ENCODE results near the gene LCE1D.

LCE1D gene

GRCh38 chr1:152761609-152762213 is 34.8 kb upstream of the LCE1D start:
- FAIRE-seq: no peak
- TF ChIP-seq POLR2AphosphoS5 (IDR thresholded peaks at IDR 0.05; ENCODE audit: low read depth, low read length) (no peak), SPI1 (IDR thresholded peaks at IDR 0.05; ENCODE audit: low read depth, low read length) (no peak), POU2F2 (IDR thresholded peaks at IDR 0.05; ENCODE audit: low read depth, low read length) (no peak)
- DNase-seq (ENCODE audit: insufficient read length, low spot score): no peak

- DNase-seq (ENCODE audit: insufficient read length, low spot score) (no peak), FAIRE-seq (no peak)
- TF ChIP-seq PAX5 (IDR thresholded peaks at IDR 0.05; ENCODE audit: insufficient read depth, low read length, severe bottlenecking) (no peak), POLR2AphosphoS5 (IDR thresholded peaks at IDR 0.05; ENCODE audit: low read depth, low read length) (no peak), POU2F2 (IDR thresholded peaks at IDR 0.05; ENCODE audit: low read depth, low read length) (no peak), TAF1 (IDR thresholded peaks at IDR 0.05; ENCODE audit: low read depth, low read length) (no peak), SPI1 (IDR thresholded peaks at IDR 0.05; ENCODE audit: low read depth, low read length) (no peak), POLR2A (IDR thresholded peaks at IDR 0.05; ENCODE audit: low read depth, low read length) (no peak)
Measured at GRCh38 chr1:152768847-152769533, 27.5 kb upstream of the LCE1D start.

DNA sequence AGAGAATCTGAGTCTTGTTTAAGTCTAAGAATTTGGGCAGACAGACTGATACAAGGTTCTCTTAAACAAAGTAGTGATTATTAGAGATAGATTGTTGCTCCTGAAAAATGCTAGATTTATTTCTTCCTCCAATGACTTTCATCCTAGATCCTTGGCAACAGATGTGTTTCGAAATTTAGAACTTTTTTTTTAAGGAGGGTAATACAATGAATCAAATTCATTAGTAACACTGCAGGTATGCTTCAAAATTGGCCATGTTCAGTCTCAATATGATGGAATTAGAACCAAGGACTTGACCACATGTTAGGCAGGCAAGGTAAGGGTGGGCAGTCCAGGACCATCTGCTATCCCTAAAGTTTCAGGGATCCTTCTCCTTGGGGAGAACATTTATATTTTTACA is 26.1 kb upstream of the LCE1D start:
- DNase-seq (ENCODE audit: insufficient read length, low spot score): no peak
- FAIRE-seq: no peak
- TF ChIP-seq POU2F2 (IDR thresholded peaks at IDR 0.05; ENCODE audit: low read depth, low read length): no peak
- TF ChIP-seq TAF1 (IDR thresholded peaks at IDR 0.05; ENCODE audit: low read depth, low read length): no peak
- TF ChIP-seq PAX5 (IDR thresholded peaks at IDR 0.05; ENCODE audit: insufficient read depth, low read length, severe bottlenecking): no peak
- no peak for TF ChIP-seq SPI1 (IDR thresholded peaks at IDR 0.05; ENCODE audit: low read depth, low read length)
- TF ChIP-seq POLR2A (IDR thresholded peaks at IDR 0.05; ENCODE audit: low read depth, low read length): no peak
- TF ChIP-seq POLR2AphosphoS5 (IDR thresholded peaks at IDR 0.05; ENCODE audit: low read depth, low read length): no peak

GRCh38 chr1:152774875-152775274 is 21.6 kb upstream of the LCE1D start, which contains the start of gene LCE1F:
Gene LCE1F, plus strand, starts transcription at chr1:152775140. Its CDS starts 1,232 bp downstream, at chr1:152776372.
- no peak for DNase-seq (ENCODE audit: insufficient read length, low spot score)
- FAIRE-seq: no peak
- TF ChIP-seq POLR2AphosphoS5 (IDR thresholded peaks at IDR 0.05; ENCODE audit: low read depth, low read length): no peak
- no peak for TF ChIP-seq TAF1 (IDR thresholded peaks at IDR 0.05; ENCODE audit: low read depth, low read length)
- TF ChIP-seq POLR2A (IDR thresholded peaks at IDR 0.05; ENCODE audit: low read depth, low read length): no peak
- no peak for TF ChIP-seq SPI1 (IDR thresholded peaks at IDR 0.05; ENCODE audit: low read depth, low read length)
- no peak for TF ChIP-seq POU2F2 (IDR thresholded peaks at IDR 0.05; ENCODE audit: low read depth, low read length)
- TF ChIP-seq PAX5 (IDR thresholded peaks at IDR 0.05; ENCODE audit: insufficient read depth, low read length, severe bottlenecking): no peak

DNA sequence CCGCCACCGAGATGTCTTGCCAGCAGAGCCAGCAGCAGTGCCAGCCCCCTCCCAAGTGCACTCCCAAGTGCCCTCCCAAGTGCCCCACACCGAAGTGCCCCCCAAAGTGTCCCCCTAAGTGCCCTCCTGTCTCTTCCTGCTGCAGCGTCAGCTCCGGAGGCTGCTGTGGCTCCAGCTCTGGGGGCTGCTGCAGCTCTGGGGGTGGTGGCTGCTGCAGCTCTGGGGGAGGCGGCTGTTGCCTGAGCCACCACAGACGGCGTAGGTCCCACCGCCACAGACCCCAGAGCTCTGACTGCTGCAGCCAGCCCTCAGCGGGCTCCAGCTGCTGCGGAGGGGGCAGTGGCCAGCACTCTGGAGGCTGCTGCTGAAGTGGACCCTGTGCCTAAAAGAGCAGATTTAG is 20.2 kb upstream of the LCE1D start:
- no peak for FAIRE-seq
- no peak for DNase-seq (ENCODE audit: insufficient read length, low spot score)
- no peak for TF ChIP-seq PAX5 (IDR thresholded peaks at IDR 0.05; ENCODE audit: insufficient read depth, low read length, severe bottlenecking)
- no peak for TF ChIP-seq POU2F2 (IDR thresholded peaks at IDR 0.05; ENCODE audit: low read depth, low read length)
- TF ChIP-seq SPI1 (IDR thresholded peaks at IDR 0.05; ENCODE audit: low read depth, low read length): no peak
- no peak for TF ChIP-seq POLR2A (IDR thresholded peaks at IDR 0.05; ENCODE audit: low read depth, low read length)
- TF ChIP-seq TAF1 (IDR thresholded peaks at IDR 0.05; ENCODE audit: low read depth, low read length): no peak
- no peak for TF ChIP-seq POLR2AphosphoS5 (IDR thresholded peaks at IDR 0.05; ENCODE audit: low read depth, low read length)

GRCh38 chr1:152777510-152778137 is 18.9 kb upstream of the LCE1D start:
- DNase-seq (ENCODE audit: insufficient read length, low spot score) (no peak), FAIRE-seq (no peak)
- TF ChIP-seq POU2F2 (IDR thresholded peaks at IDR 0.05; ENCODE audit: low read depth, low read length) (no peak), SPI1 (IDR thresholded peaks at IDR 0.05; ENCODE audit: low read depth, low read length) (no peak), PAX5 (IDR thresholded peaks at IDR 0.05; ENCODE audit: insufficient read depth, low read length, severe bottlenecking) (no peak), POLR2A (IDR thresholded peaks at IDR 0.05; ENCODE audit: low read depth, low read length) (no peak), TAF1 (IDR thresholded peaks at IDR 0.05; ENCODE audit: low read depth, low read length) (no peak), POLR2AphosphoS5 (IDR thresholded peaks at IDR 0.05; ENCODE audit: low read depth, low read length) (no peak)

DNA sequence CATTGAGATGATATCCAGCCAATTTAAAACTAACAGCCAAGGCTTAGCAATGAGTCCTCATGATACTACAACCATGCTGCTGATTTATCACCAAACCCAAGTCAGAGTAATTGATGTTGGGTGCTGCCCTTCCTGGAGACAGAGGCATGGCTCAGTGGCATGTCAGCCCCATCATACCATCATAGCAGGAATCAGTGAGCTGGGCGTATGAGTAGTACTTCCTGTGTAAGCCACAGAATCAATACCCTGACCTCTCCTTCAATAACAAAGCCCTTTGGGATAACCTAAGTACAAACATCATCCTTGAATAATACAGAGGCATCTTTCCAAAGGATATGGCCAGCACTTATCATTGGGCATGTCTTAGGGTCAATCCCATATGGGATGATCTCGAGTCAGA is 13.4 kb upstream of the LCE1D start:
- DNase-seq (ENCODE audit: insufficient read length, low spot score) (no peak), FAIRE-seq (no peak)
- no peak for TF ChIP-seq SPI1 (IDR thresholded peaks at IDR 0.05; ENCODE audit: low read depth, low read length)
- TF ChIP-seq POLR2A (IDR thresholded peaks at IDR 0.05; ENCODE audit: low read depth, low read length): no peak
- no peak for TF ChIP-seq PAX5 (IDR thresholded peaks at IDR 0.05; ENCODE audit: insufficient read depth, low read length, severe bottlenecking)
- TF ChIP-seq POU2F2 (IDR thresholded peaks at IDR 0.05; ENCODE audit: low read depth, low read length): no peak
- TF ChIP-seq POLR2AphosphoS5 (IDR thresholded peaks at IDR 0.05; ENCODE audit: low read depth, low read length): no peak
- TF ChIP-seq TAF1 (IDR thresholded peaks at IDR 0.05; ENCODE audit: low read depth, low read length): no peak

- DNase-seq (ENCODE audit: insufficient read length, low spot score) (no peak), FAIRE-seq (no peak)
- TF ChIP-seq POU2F2 (IDR thresholded peaks at IDR 0.05; ENCODE audit: low read depth, low read length) (no peak), PAX5 (IDR thresholded peaks at IDR 0.05; ENCODE audit: insufficient read depth, low read length, severe bottlenecking) (no peak), POLR2A (IDR thresholded peaks at IDR 0.05; ENCODE audit: low read depth, low read length) (no peak), POLR2AphosphoS5 (IDR thresholded peaks at IDR 0.05; ENCODE audit: low read depth, low read length) (no peak), SPI1 (IDR thresholded peaks at IDR 0.05; ENCODE audit: low read depth, low read length) (no peak), TAF1 (IDR thresholded peaks at IDR 0.05; ENCODE audit: low read depth, low read length) (no peak)
Measured at GRCh38 chr1:152786077-152786476, 10.4 kb upstream of the LCE1D start, which contains the start of gene LCE1E. Gene LCE1E, plus strand, starts transcription at chr1:152786257. Its CDS starts 1,043 bp downstream, at chr1:152787300.

DNA sequence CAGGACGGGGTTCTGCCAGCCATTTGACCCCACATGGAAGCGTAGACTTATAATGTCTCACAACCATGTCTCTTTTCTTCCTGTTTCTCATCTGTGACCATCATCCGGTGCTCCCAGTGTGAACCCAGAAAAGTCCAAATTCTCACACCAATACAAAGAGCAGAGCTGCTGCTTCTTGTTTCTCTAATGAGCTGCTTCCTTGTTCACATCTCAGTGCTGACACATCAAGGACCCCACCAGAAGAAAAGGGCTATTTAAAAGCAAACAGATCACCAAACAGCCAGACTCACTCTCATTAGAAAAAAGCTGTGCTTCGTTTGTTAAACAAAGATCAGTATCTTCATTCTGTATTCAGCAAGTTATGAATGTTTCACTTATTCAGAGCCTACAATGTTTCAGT is 835 bp upstream of the LCE1D start:
- DNase-seq (ENCODE audit: insufficient read length, low spot score) (no peak), FAIRE-seq (no peak)
- TF ChIP-seq TAF1 (IDR thresholded peaks at IDR 0.05; ENCODE audit: low read depth, low read length): no peak
- no peak for TF ChIP-seq POU2F2 (IDR thresholded peaks at IDR 0.05; ENCODE audit: low read depth, low read length)
- TF ChIP-seq POLR2A (IDR thresholded peaks at IDR 0.05; ENCODE audit: low read depth, low read length): no peak
- TF ChIP-seq PAX5 (IDR thresholded peaks at IDR 0.05; ENCODE audit: insufficient read depth, low read length, severe bottlenecking): no peak
- TF ChIP-seq POLR2AphosphoS5 (IDR thresholded peaks at IDR 0.05; ENCODE audit: low read depth, low read length): no peak
- no peak for TF ChIP-seq SPI1 (IDR thresholded peaks at IDR 0.05; ENCODE audit: low read depth, low read length)
